AG10803 (cell line): ENCODE results near the gene ASB1.
"Not testable (repeated sequence)": the region's sequence is repeated elsewhere in the genome, so short reads cannot be mapped to it uniquely, and the experiment has no call there.

Experiments
- DNase-seq: peaks from one replicate; pipeline ENCODE4 v3.0.0; 2010; ENCODE audit warnings: low read depth
- H3K4me3 ChIP-seq: 2 replicates; pipeline ENCODE4 v1.5.1; 2011; ENCODE audit warnings: mild to moderate bottlenecking, low read length, control low read depth
- TF ChIP-seq, protein P1 (sequence below): conservative IDR thresholded peaks from 2 replicates; pipeline ENCODE4 v1.5.1; 2011; ENCODE audit warnings: mild to moderate bottlenecking, low read length, control low read depth, inconsistent platforms

Gene ASB1

DNA sequence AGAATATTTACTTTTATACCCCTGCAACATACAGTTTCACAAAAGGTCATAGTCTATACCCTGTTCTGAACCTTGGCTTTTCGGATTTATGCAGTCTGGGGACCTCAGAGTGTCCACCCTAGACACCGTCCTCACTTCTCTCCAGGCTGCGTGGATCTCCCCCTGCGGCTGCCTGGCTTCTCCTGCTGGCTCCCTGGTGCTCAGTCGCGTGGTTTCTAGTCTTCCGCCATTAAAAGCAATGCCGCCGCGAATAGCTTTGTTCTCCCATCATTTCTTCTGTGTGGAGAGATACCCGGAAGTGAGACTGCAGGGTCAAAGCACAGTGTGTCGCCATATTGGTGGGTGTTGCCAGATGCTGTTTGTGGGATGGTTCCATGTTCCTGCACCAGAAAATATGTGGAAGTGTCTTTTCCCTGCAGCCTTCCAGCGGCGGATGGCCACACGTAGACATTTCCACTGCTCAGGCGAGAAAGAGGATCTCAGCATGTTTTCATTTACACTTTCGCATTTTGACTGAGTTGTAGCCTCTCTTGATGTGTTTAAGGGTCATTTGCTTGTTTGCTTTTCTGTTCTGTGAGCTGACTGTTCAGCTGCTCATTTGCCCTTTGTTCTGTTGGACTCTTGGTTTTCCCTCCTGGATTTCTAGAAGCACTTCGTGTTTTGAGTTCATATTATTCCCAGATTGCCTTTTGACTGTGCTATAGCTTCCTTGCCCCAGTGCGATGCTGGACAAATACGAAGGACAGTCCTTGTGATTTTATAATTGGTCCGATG is 22.9 kb upstream of the ASB1 start:
- TF ChIP-seq, protein P1, sequence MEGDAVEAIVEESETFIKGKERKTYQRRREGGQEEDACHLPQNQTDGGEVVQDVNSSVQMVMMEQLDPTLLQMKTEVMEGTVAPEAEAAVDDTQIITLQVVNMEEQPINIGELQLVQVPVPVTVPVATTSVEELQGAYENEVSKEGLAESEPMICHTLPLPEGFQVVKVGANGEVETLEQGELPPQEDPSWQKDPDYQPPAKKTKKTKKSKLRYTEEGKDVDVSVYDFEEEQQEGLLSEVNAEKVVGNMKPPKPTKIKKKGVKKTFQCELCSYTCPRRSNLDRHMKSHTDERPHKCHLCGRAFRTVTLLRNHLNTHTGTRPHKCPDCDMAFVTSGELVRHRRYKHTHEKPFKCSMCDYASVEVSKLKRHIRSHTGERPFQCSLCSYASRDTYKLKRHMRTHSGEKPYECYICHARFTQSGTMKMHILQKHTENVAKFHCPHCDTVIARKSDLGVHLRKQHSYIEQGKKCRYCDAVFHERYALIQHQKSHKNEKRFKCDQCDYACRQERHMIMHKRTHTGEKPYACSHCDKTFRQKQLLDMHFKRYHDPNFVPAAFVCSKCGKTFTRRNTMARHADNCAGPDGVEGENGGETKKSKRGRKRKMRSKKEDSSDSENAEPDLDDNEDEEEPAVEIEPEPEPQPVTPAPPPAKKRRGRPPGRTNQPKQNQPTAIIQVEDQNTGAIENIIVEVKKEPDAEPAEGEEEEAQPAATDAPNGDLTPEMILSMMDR, result no peak
- DNase-seq, result no peak
- H3K4me3 ChIP-seq, result no peak overlapping the region

DNA sequence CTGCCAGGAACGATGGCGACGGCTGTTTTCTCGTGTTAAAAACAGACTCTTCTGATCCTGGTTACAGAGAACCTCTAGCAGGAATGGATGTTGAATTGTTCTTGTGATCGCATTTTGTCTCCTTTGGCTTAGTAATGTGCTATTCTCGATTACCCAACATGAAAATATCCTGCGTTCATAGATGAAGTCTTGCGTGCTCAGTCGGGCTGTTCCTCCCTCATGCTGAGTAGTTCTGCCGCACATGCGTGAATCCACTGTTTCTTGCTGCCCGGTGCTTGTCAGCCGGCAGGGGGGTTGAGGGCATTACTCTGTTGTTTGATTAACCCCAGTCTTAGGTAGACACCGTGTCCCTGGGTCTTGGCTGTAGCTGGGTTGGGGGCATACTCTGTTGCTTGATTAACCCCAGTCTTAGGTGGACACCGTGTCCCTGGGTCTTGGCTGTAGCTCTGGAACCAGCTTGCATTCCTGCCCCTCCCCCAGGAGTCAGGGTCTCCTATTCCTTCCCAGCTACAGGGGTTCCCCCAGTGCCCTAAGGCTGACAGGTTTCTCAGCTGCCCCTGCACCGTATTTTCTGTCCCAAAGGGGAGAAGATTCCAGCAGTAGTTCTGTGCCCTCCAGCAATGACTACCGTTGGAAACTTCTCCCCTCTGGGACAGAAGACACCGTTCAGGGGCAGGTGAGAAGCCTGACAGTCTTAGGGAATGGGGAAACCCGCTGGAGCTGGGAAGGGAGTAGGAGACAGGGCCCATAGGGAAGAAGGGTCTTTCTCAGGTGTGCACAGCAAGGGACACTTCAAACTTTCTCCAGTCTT is 22.1 kb upstream of the ASB1 start:
- H3K4me3 ChIP-seq, result no peak overlapping the region
- no peak for DNase-seq
- TF ChIP-seq, protein P1, result no peak

DNA sequence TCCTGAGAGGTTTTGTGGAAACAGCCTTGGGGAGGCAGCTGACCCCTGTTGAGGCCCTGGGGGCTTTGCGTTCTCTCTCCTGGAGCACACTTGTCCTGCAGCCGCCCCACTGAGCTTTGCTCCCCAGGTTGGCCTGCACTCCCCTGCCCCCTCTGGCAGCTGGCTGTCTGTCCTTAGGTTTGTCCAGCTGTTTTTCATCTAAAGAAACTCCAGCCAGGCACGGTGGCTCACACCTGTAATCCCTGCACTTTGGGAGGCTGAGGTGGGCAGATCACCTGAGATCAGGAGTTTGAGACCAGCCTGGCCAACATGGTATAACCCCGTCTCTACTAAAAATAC is 21.5 kb upstream of the ASB1 start:
- not testable (repeated sequence) for DNase-seq, H3K4me3 ChIP-seq

DNA sequence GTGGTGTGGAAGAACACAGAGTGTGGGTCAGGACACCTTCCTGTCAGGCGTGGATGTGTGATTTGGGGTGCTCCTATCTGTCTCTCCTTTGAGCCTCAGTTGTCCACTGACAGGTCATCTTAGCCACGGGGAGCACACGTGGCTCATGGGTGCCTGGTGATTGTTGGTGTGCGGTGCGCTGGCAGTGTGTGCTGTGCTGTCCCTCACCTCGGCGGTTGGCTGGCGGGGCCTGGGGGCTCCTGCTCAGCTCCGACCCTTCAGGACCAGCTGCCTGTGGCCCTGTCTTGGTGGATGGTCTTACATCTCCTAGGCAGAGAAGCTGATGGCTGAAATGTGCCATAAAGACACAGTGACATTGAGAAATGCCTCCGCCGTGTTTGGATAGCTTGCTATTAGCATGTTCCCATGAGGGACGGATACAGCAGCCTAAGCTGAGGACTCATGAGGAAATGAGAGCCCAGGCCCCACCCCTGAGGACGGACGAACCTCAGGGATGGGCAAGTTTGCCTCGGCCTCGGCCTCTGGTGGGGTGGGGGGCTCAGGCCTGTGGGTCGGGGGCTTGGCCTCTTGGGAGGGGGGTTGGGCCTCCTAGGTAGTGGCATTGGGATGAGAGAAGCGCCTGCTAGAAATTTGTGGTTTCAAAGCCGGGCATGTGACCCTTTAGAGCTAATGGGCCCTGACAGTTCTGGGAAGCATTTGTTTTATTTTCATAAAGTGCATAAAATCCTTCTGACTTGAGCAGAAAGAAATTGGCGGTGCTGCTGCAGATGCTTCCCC is 20.3 kb upstream of the ASB1 start:
- no peak overlapping the region for H3K4me3 ChIP-seq
- no peak for DNase-seq
- TF ChIP-seq, protein P1, result no peak

DNA sequence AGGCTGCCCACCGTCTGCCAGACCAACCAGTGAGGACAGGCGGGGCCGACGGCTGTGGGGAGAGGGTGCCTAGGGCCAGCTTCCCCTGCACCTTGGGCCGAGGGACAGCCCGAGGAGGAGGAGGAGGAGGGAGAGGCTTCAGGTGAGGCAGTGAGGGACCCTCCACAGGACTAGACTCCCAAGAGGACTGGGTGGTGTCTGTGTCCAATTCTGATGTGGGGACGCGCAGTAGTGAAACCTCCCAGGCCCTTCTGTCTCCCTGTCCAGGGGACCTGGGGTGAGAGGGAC is 19.8 kb upstream of the ASB1 start:
- TF ChIP-seq, protein P1, result no peak
- H3K4me3 ChIP-seq, result no peak overlapping the region
- DNase-seq, result no peak

DNA sequence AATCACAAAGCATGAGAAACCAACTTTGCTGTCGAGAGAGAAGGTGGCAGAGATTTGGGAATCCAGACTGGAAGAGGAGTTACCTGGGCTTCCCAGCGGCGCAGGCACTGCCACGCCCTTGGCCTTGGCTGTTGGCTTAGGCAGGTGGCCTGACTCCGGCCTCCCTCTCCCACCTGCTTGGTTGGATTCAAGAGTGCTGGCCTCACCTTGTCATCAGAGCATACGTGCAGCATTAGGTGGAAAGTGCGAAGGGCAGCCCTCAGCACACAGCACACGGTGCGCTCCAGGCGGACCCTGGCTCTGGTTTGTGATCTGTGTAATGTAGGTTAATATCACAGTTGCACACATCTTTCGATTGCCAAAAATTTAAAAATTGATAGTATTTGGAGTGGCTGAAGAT is 19.2 kb upstream of the ASB1 start:
- DNase-seq, result no peak
- TF ChIP-seq, protein P1, result no peak
- H3K4me3 ChIP-seq, result no peak overlapping the region

DNA sequence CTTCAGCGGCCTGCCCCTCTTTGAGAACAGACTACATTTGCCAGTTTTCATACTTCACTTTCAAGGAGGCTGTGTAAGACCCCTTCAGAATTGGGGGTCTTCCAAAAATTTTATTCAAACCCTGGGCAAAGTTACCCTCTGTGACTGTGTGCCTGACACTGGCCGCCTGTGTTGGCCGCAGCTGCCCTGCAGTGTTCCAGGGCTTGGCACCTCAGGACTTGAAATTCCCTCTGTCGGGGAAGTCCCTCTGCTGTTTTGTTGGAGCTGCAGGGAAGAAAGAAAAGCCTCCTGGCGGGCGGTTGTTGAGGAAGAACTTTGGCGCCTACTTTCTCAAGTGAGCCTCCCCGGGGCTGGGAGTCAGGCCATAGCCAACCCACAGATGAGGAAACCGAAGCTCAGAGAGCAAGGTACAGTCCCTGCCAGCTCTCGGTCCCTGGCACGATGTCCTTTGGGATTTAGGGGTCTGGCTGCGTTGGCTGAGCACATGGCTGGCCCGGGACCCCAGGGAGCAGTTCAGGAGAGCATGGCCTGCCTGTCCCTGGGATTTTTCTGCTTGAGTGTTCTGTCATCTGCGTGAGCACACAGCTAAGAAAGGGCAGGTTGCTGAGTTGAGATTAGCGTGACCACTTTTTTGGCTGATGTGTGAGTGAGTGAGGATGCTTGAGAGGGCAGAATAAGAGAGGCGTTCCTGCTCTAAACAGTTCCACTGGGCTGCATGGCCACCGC is 17.9 kb upstream of the ASB1 start:
- no peak for DNase-seq

More for the DNA sequence above, 17.9 kb upstream of the ASB1 start:
- no peak overlapping the region for H3K4me3 ChIP-seq
- TF ChIP-seq, protein P1, result no peak
